Measurements from ENCODE around the gene GTF3C2.

The GTF3C2 gene

GRCh38 chr2:27356382-27357181 lies at the start of gene GTF3C2:
Gene GTF3C2, minus strand, starts transcription at chr2:27356764. Its CDS starts 13,210 bp downstream, at chr2:27343554.
- peak; percentile 82 for DNase-seq (ENCODE audit: low read depth in 1 of 2, low spot score in 1 of 2)

- DNase-seq (ENCODE audit: low read depth in 1 of 2, low spot score in 1 of 2), result no peak
Observed at GRCh38 chr2:27400348-27401135, 44.0 kb upstream of the GTF3C2 start.

GRCh38 chr2:27398962-27399361 lies 42.4 kb upstream of the GTF3C2 start:
- DNase-seq (ENCODE audit: low read depth in 1 of 2, low spot score in 1 of 2), result no peak

- DNase-seq (ENCODE audit: low read depth in 1 of 2, low spot score in 1 of 2), result no peak
Observed at GRCh38 chr2:27393225-27393624, 36.7 kb upstream of the GTF3C2 start.

- DNase-seq (ENCODE audit: low read depth in 1 of 2, low spot score in 1 of 2), result no peak
Observed at GRCh38 chr2:27390822-27391679, 34.5 kb upstream of the GTF3C2 start.

- DNase-seq (ENCODE audit: low read depth in 1 of 2, low spot score in 1 of 2), result no peak
Observed at GRCh38 chr2:27381577-27382181, 25.1 kb upstream of the GTF3C2 start.

GRCh38 chr2:27380626-27381545 lies 24.3 kb upstream of the GTF3C2 start, which contains the start of gene ZNF513:
Gene ZNF513, minus strand, starts transcription at chr2:27380734. Its CDS starts 208 bp downstream, at chr2:27380526.
- peak; percentile 71 to 81 for DNase-seq (ENCODE audit: low read depth in 1 of 2, low spot score in 1 of 2)

GRCh38 chr2:27379836-27380625 lies 23.5 kb upstream of the GTF3C2 start:
- DNase-seq (ENCODE audit: low read depth in 1 of 2, low spot score in 1 of 2), result no peak

- no peak for DNase-seq (ENCODE audit: low read depth in 1 of 2, low spot score in 1 of 2)
Observed at GRCh38 chr2:27379383-27379835, 22.8 kb upstream of the GTF3C2 start.

GRCh38 chr2:27378809-27379290 lies 22.3 kb upstream of the GTF3C2 start:
- no peak for DNase-seq (ENCODE audit: low read depth in 1 of 2, low spot score in 1 of 2)

GRCh38 chr2:27378096-27378808 lies 21.7 kb upstream of the GTF3C2 start:
- DNase-seq (ENCODE audit: low read depth in 1 of 2, low spot score in 1 of 2), result no peak

GRCh38 chr2:27377618-27378095 lies 21.1 kb upstream of the GTF3C2 start:
- no peak for DNase-seq (ENCODE audit: low read depth in 1 of 2, low spot score in 1 of 2)

- DNase-seq (ENCODE audit: low read depth in 1 of 2, low spot score in 1 of 2), result no peak
Observed at GRCh38 chr2:27376866-27377617, 20.5 kb upstream of the GTF3C2 start.

GRCh38 chr2:27376151-27376865 lies 19.7 kb upstream of the GTF3C2 start:
- DNase-seq (ENCODE audit: low read depth in 1 of 2, low spot score in 1 of 2), result no peak

GRCh38 chr2:27375513-27376099 lies 19.0 kb upstream of the GTF3C2 start:
- DNase-seq (ENCODE audit: low read depth in 1 of 2, low spot score in 1 of 2), result no peak

- no peak for DNase-seq (ENCODE audit: low read depth in 1 of 2, low spot score in 1 of 2)
Observed at GRCh38 chr2:27373567-27373966, 17.0 kb upstream of the GTF3C2 start.
